ENCODE measurements around the gene GRM5. TPM values are rescaled to one million over a fixed set of nuclear protein-coding genes. Genes with fewer than 3 reads are reported as not detected.

The GRM5 gene
- total and polyA plus RNA-seq, 2 donors (not counting 1 experiment from before 2014, with no cell fraction given) = not detected

- Histone ChIP-seq H3K4me2 (replicated peaks; ENCODE audit: low read depth, low read length, poor library complexity, severe bottlenecking) (no peak overlapping the region), H3K27ac (ENCODE audit: low read length in 2 of 2) (no peak overlapping the region), H2AFZ (ENCODE audit: insufficient read depth, low read depth, low read length, poor library complexity, severe bottlenecking) (no peak overlapping the region), H3K9me3 (ENCODE audit: control extremely low read depth in 1 of 3, control insufficient read depth in 2 of 3, insufficient read depth in 1 of 3, low read length in 2 of 3) (no peaks in the 10 kb centered on the region), H3K79me2 (ENCODE audit: control insufficient read depth, insufficient read depth, low read length) (no peaks in the 10 kb centered on the region), H3K36me3 (replicated peaks in 1 of 2; ENCODE audit: control extremely low read depth in 1 of 2, control insufficient read depth in 1 of 2, extremely low read depth in 1 of 2, insufficient read depth in 2 of 2, low read length in 1 of 2) (no peaks in the 10 kb centered on the region), H4K20me1 (ENCODE audit: control insufficient read depth, insufficient read depth, low read length, poor library complexity, severe bottlenecking) (no peaks in the 10 kb centered on the region), H3K4me3 (ENCODE audit: control extremely low read depth in 1 of 5, extremely low read depth in 1 of 5, insufficient read depth in 1 of 5, low read depth in 2 of 5, low read length in 4 of 5) (no peak overlapping the region), H3K9ac (ENCODE audit: low read length) (no peak overlapping the region), H3K27me3 (replicated peaks in 1 of 4; ENCODE audit: control extremely low read depth in 1 of 4, control insufficient read depth in 3 of 4, insufficient read depth in 4 of 4, low read length in 3 of 4) (no peaks in the 10 kb centered on the region), H3K4me1 (ENCODE audit: control insufficient read depth in 2 of 2, insufficient read depth in 2 of 2, low read length in 2 of 2) (no peaks in the 10 kb centered on the region)
- Mint-ChIP-seq H3K4me3 (no peak overlapping the region), H3K9me3 (ENCODE audit: insufficient read depth) (no peaks in the 10 kb centered on the region), H3K4me1 (no peaks in the 10 kb centered on the region), H3K27me3 (no peaks in the 10 kb centered on the region), H3K27ac (no peak overlapping the region)
- ChIA-PET POLR2A (no interaction called here), CTCF (no interaction called here)
- intact Hi-C loops (cut with micrococcal nuclease) = no loop called here
- ATAC-seq (ENCODE audit: low read depth) = no peak
- no peak for DNase-seq
- 100% methylated on average over 1 of the region's 2 CpGs for WGBS (ENCODE audit: insufficient coverage)
- TF ChIP-seq EZH2 (IDR thresholded peaks at IDR 0.05; ENCODE audit: borderline replicate concordance, insufficient read depth, low read depth, low read length, poor library complexity, severe bottlenecking) = no peak
- no peak for TF ChIP-seq CTCF (IDR thresholded peaks at IDR 0.05)
Measured at GRCh38 chr11:88489030-88489429, 576.8 kb downstream of the GRM5 start.

GRCh38 chr11:88487646-88488045 is 578.1 kb downstream of the GRM5 start:
- H3K4me1 Mint-ChIP-seq = no peaks in the 10 kb centered on the region
- Histone ChIP-seq H3K4me2 (replicated peaks; ENCODE audit: low read depth, low read length, poor library complexity, severe bottlenecking) (no peak overlapping the region), H2AFZ (ENCODE audit: insufficient read depth, low read depth, low read length, poor library complexity, severe bottlenecking) (no peak overlapping the region), H3K4me3 (ENCODE audit: control extremely low read depth in 1 of 5, extremely low read depth in 1 of 5, insufficient read depth in 1 of 5, low read depth in 2 of 5, low read length in 4 of 5) (no peak overlapping the region), H3K9ac (ENCODE audit: low read length) (no peak overlapping the region), H4K20me1 (ENCODE audit: control insufficient read depth, insufficient read depth, low read length, poor library complexity, severe bottlenecking) (no peaks in the 10 kb centered on the region), H3K4me1 (ENCODE audit: control insufficient read depth in 2 of 2, insufficient read depth in 2 of 2, low read length in 2 of 2) (no peaks in the 10 kb centered on the region), H3K79me2 (ENCODE audit: control insufficient read depth, insufficient read depth, low read length) (no peaks in the 10 kb centered on the region), H3K27me3 (replicated peaks in 1 of 4; ENCODE audit: control extremely low read depth in 1 of 4, control insufficient read depth in 3 of 4, insufficient read depth in 4 of 4, low read length in 3 of 4) (no peaks in the 10 kb centered on the region), H3K27ac (ENCODE audit: low read length in 2 of 2) (no peak overlapping the region), H3K36me3 (replicated peaks in 1 of 2; ENCODE audit: control extremely low read depth in 1 of 2, control insufficient read depth in 1 of 2, extremely low read depth in 1 of 2, insufficient read depth in 2 of 2, low read length in 1 of 2) (no peaks in the 10 kb centered on the region), H3K9me3 (ENCODE audit: control extremely low read depth in 1 of 3, control insufficient read depth in 2 of 3, insufficient read depth in 1 of 3, low read length in 2 of 3) (no peaks in the 10 kb centered on the region)
- ATAC-seq (ENCODE audit: low read depth) (no peak), DNase-seq (no peak)
- intact Hi-C loops (cut with micrococcal nuclease) = no loop called here
- no peaks in the 10 kb centered on the region for H3K9me3 Mint-ChIP-seq (ENCODE audit: insufficient read depth)
- no peak overlapping the region for H3K4me3 Mint-ChIP-seq
- TF ChIP-seq EZH2 (IDR thresholded peaks at IDR 0.05; ENCODE audit: borderline replicate concordance, insufficient read depth, low read depth, low read length, poor library complexity, severe bottlenecking) (no peak), CTCF (IDR thresholded peaks at IDR 0.05) (no peak)
- CTCF ChIA-PET = no interaction called here
- no CpG with 5 or more reads among the region's 1 CpG for WGBS (ENCODE audit: insufficient coverage)
- H3K27me3 Mint-ChIP-seq = peaks cover 4% of the 10 kb centered on the region
- POLR2A ChIA-PET = no interaction called here
- H3K27ac Mint-ChIP-seq = no peak overlapping the region
